ENCODE data around the gene C11orf21.
"Not testable (repeated sequence)": the region's sequence is repeated elsewhere in the genome, so short reads cannot be mapped to it uniquely, and the experiment has no call there.

The C11orf21 gene

GRCh38 chr11:2301631-2302305 is at the start of gene C11orf21, which contains the start of gene TSPAN32:
TSS of gene C11orf21 (minus strand) at chr11:2301918. CDS start at chr11:2301808, 110 bp downstream.
TSS of gene TSPAN32 (plus strand) at chr11:2302013. CDS start at chr11:2302150, 137 bp downstream.
- no peak for DNase-seq (ENCODE audit: low spot score)

- DNase-seq (ENCODE audit: low spot score) = no peak
Measured at GRCh38 chr11:2348986-2349385, 47.3 kb upstream of the C11orf21 start.

- no peak for DNase-seq (ENCODE audit: low spot score)
Measured at GRCh38 chr11:2347308-2347830, 45.7 kb upstream of the C11orf21 start.

- no peak for DNase-seq (ENCODE audit: low spot score)
Measured at GRCh38 chr11:2346586-2347307, 45.0 kb upstream of the C11orf21 start.

GRCh38 chr11:2346014-2346413 is 44.3 kb upstream of the C11orf21 start:
- no peak for DNase-seq (ENCODE audit: low spot score)

GRCh38 chr11:2345050-2345449 is 43.3 kb upstream of the C11orf21 start:
- no peak for DNase-seq (ENCODE audit: low spot score)

- DNase-seq (ENCODE audit: low spot score) = no peak
Measured at GRCh38 chr11:2343502-2343901, 41.8 kb upstream of the C11orf21 start.

GRCh38 chr11:2342981-2343380 is 41.3 kb upstream of the C11orf21 start:
- no peak for DNase-seq (ENCODE audit: low spot score)

GRCh38 chr11:2342557-2342956 is 40.8 kb upstream of the C11orf21 start:
- DNase-seq (ENCODE audit: low spot score) = no peak

GRCh38 chr11:2338760-2339159 is 37.0 kb upstream of the C11orf21 start:
- DNase-seq (ENCODE audit: low spot score) = not testable (repeated sequence)

- not testable (repeated sequence) for DNase-seq (ENCODE audit: low spot score)
Measured at GRCh38 chr11:2335286-2335685, 33.6 kb upstream of the C11orf21 start.

GRCh38 chr11:2333486-2334205 is 31.9 kb upstream of the C11orf21 start:
- DNase-seq (ENCODE audit: low spot score) = not testable (repeated sequence)

GRCh38 chr11:2332569-2332968 is 30.9 kb upstream of the C11orf21 start:
- DNase-seq (ENCODE audit: low spot score) = not testable (repeated sequence)

GRCh38 chr11:2331404-2331803 is 29.7 kb upstream of the C11orf21 start:
- DNase-seq (ENCODE audit: low spot score) = no peak

- no peak for DNase-seq (ENCODE audit: low spot score)
Measured at GRCh38 chr11:2330696-2331095, 29.0 kb upstream of the C11orf21 start.

GRCh38 chr11:2329551-2329950 is 27.8 kb upstream of the C11orf21 start:
- no peak for DNase-seq (ENCODE audit: low spot score)

- no peak for DNase-seq (ENCODE audit: low spot score)
Measured at GRCh38 chr11:2328656-2329354, 27.1 kb upstream of the C11orf21 start.

- DNase-seq (ENCODE audit: low spot score) = no peak
Measured at GRCh38 chr11:2328021-2328420, 26.3 kb upstream of the C11orf21 start.

- DNase-seq (ENCODE audit: low spot score) = no peak
Measured at GRCh38 chr11:2327032-2327431, 25.3 kb upstream of the C11orf21 start.

- peak; percentile 77 for DNase-seq (ENCODE audit: low spot score)
Measured at GRCh38 chr11:2325719-2326118, 24.0 kb upstream of the C11orf21 start.

- DNase-seq (ENCODE audit: low spot score) = no peak
Measured at GRCh38 chr11:2325123-2325522, 23.4 kb upstream of the C11orf21 start.

- no peak for DNase-seq (ENCODE audit: low spot score)
Measured at GRCh38 chr11:2321311-2321683, 19.6 kb upstream of the C11orf21 start.
